ENCODE measurements around the gene GLI2.

Gene GLI2

DNA sequence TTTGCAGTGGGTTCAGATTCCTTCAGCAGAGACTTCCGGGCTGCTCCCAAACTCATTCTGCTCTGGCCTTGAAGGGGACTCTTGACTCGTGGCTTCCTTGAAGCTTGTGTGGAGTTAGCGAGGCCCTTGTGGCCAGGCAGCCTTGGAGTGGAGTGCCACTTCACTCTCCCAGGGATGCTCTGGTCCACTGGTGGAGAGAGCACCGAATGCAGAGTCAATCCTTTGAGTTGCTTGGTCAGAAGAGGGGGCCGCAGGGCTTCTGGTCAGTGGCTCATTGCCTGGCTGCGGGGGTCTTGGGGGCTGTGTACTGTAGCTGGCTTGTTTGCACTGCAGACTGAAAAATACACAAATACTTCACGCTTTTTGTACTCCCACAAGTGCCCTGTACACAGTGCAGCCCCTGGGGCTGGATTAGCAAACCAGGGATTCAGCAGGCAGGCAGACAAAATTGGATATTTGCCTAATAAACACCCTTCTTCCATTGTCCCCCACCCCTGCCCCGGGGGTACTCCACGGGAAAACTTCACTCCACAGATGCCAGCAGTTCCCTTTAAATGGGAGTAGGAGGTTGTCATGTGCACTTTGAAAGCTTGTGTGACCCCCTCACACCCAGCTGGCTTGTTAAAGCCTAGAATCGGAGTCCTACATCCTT, 3.2 kb downstream of the GLI2 start:
- no peak for DNase-seq

DNA sequence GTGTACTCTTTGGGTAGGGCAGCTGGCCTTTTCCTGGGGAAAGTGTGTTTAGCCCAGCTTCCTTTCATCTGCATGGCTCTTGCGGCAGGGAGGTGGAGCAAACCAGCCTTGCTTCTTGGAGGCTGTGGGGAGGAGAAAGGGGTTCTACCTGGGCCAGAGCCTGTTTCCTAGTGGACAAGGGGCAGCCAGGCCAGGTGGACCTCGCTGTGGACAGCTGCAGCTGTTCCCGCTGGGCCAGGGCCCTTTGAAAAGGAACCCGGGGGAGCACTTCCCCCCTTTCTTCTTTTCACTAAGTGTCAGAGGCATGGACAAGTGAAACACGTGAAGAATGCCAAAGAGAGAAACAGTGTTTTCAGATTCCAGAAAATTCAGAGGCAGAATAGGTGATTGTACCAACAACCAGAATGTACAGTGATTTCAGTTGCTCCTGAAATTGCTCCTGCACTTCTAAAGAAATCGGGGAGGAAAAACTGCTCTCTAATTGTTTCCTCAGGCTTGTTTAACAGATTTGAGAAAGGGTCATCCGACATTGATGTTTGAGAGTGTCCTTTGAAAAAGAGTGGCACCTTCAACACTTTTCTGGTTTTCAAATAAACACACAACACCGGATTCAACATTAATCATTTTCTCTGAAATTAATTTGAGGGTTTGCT, 3.9 kb downstream of the GLI2 start:
- no peak for DNase-seq

DNA sequence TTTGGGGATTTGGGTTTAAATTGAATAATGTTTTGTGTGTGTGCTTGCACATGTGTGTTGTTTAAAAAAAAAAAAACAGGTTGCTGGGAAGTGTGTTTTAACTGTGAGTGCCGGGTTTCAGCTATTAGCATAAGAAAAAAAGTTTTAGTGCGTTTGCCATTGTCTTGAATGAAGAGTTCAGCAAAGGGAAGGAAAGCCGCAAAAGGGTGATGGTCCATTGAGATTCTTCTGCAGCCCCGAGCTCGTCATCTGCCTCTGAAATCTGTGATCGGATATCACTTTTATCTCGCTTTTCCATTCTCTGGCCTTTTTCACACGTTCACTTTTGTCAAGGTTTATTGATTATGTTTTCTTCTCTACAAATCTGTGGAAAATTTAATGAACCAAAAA, 4.7 kb downstream of the GLI2 start:
- DNase-seq: no peak

DNA sequence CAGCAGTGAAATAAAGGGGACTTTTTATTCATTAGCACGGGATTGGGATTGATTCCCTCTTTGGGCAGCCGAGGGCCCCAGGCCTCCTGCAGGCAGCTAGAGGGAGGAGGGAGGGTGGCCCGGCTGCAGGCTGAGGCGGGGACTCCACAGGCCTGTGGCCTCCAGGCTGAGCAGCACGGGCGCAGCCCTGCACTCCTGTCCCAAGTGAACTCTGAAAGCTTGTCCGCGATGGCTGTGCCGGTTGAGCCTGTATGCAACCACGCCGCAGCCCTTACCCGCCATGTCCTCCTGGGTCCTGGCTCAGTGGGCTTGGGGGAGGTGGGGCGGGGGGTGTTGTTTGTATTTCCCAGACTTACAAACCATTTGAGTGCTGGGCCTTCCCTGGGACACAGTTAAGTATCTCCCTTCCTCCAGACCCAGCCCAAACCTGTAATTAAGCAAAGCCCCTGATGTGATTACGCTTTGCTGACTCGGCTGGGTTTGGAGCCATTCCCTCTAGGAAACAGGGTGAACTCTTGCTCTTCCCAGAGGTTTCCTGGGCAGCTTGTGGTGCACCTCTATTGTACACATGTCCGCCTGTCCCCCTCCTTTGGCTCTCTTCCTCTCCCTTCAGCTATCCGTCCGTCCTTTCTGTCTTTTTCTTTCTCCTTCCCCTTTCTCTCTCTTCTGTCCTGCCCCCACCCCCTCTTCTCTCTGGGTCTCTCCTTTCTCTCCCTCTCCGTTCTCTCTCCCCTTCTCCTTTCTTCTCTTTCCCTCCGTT, 5.3 kb downstream of the GLI2 start:
- no peak for DNase-seq

DNA sequence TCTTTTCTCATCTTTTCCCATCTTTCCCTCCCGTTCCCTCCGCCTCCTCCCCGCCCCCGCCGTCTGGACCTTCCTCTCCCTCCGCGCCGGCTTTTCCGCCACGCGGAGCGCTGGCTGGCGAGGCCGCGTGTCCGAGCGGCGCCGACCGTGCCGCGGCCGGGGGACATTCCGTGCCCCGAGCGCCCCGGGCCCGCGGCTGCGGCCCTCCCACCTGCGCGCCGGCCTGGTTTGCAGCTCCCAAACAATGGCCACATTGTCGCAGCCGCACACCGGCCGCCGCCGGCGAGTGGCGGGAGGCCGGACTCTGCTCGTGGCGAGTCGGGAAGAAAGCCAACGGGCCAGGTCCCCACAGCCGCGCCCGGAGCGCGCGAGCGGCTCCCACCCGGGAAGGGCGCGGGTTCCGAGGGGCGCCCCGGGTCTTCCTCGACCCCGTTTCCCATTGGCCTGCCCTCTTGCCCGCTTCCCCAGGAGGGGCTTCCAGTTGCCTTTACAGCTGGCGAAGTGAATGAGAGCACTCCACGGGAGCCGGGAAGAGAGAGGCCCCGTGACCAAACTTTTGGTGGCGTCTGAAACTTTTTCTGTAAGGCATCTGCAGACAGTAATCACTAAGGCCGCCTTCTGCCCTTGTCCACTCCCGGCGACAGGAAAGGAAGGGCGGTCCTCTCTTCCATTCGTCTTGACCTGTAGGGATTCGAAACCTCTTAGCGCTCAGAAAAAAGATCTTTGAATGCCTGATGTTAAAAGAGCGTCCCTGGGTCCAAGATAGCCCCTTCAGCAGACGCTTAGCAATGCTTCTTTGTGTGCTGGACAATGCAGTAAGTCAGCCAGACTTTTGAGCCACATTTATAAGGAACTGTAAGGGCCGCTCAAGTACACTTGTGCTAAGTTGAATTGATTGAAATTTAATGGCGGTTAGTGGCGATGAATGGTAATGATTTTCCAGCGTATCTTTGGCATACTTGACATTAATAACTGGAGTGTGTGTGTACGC, 6.2 kb downstream of the GLI2 start:
- DNase-seq: no peak

DNA sequence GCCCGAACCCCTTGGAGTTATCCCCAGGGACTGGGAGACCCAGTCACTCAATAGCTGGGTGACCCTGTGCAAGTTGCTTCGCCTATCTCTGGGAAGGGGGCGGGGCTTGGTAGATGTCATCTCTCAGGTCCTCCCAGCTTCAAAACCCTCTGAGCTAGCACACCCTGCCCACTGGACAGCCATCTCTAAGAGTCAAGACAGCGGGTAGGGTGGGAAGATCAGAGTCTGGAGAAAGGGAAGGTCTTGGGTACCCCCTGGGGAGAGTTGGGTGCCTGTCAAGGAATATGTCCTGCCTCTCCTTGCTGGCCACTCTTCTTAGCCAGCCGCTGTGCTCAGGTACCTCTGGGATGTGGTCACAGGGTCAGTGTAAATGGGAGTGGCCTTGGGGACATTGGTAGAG, 8.0 kb downstream of the GLI2 start:
- no peak for DNase-seq

DNA sequence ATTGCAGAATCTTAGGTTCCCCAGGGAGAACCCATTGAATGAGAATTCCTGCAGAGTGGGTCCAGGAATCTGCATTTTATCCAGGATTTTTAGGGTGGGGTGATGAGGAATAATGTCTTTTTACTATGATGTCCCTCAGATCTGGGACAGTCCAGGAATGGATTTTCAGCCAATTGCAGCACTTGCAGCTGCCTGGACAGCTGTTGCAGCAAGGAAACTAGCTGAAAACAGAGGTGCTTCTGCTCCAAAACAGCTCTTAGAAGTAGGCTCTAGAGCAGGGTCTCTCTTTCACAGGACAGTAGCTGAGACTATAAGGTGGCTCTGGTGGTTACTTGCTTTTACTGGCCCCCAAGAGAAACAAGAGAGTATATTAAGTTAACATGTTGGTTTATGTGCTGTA, 9.1 kb downstream of the GLI2 start:
- no peak for DNase-seq

DNA sequence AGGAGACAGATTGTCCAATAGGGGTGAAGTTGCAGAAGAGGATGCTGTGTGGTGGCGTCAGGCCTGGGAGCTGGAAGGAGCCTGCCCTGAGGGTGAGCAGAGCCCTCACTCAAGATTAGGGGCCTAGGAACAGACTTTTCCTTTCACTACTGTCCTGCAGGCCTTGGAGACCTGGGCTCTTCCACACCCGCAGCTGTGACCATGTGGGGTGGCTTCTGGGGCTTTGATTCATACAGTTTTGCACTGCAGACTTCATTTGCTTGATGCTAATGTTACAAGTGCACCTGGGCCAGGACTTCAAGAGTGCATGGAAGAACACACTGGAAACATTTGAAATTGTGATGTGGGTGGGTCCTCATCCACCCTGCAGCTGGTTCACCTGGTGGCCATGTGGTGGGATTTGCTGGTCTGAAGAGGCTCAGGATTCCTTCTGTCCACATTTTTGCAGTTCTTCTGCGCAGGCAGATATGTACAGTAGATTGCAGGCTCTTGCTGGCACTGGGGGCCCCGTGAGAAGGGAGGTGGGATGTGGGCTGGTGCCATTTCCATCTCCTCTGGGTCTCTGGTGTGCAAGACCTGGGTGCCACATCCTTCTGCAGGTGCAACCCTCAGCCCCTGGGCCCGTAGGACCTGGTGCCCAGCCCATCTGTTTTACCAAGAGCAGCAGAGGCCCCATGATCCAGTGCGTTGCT, 9.9 kb downstream of the GLI2 start:
- DNase-seq: no peak

DNA sequence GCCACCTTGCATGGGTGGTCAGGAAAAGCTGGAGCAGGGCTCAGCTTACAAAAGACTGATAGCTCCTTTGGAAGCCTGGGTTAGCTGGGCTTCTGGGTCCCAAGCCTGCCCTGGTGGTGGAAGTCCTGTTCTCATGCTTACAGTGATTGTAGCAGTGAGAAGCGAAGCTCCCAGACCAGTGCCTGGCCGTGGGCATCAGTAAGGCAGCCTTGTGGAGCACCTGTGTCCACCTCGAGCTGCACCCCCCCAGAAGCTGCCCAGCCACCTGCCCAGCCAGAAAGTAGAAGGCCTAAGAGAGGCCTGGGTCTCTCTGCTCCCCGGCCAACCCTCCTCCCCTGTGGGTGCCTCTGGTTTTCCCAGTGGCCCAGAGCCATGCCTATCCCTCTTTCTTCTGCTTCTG, 10.5 kb downstream of the GLI2 start:
- DNase-seq: no peak

DNA sequence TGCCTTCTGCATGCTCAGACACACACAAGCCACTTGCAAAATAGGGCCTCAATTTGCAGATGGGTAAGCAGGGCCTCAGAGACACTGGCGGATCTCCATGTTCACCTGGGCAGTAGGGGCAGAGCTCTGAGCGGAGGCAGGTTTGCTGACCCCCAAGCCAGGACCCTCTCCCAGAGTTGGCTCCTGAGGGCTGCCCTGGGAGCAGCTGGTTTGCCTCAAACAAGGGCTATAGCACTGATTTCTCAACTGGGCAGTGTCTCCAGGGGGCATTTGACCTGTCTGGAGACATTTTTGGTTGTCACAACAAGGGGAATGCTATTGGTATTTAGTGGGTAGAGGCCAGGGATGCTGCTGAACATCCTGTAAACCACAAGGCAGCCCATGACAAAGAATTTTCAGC, 11.6 kb downstream of the GLI2 start:
- DNase-seq: no peak

DNA sequence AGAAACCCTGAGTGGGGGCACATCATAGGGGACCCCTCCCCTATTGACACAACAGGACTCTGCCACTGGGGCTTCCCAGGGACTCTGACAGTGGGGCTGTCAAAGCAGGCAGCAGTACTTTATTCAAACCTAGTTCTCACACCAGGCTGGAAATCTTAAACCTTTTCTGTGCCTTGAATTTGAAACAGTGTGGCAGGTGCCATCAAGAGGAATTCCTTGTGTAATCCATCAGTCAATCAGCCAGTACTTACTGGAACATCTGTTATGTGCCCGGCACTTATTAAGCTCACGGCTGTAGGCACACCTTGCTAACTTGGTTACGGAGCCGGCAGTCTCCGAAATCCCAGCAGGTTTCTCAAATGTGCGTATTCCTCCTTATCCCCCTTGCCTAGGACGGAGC, 12.0 kb downstream of the GLI2 start:
- DNase-seq: no peak

DNA sequence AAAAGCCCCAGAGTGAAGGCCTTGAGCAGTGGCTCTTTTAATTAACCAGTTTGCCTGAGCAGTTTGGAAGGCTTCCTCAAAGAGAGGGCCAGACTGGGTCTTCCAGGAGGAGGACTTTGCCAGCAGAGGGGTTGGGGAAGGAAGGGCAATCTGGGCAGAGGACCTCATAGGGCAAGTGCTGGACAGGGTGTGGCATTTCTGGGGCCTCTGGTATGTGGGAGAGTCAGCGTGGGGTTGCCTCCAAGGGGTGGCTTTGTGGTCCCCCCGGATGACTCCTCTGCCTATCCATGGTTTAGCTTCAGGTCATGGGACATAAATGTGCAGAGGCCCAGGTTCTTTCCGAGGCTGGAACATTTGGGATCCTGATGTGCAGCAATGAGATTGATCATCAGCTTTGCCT, 12.6 kb downstream of the GLI2 start:
- DNase-seq: no peak

DNA sequence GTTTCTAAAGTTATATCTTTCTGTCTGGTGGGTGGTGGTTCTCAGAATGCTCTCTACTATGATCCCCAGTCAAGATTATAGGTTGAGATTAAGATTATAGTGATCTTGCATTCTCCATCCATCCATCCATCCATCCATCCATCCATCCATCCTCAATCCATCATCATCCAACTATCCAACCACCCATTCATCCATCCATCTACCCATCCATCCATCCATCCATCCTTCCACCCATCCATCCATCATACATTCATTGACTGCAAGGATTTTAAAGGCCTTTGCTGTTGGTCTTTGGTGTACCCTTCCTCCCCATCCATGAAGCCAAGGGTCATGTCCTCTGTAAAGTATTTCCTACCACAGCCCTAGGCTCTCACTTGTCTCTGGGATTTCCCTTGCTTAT, 13.1 kb downstream of the GLI2 start:
- no peak for DNase-seq

DNA sequence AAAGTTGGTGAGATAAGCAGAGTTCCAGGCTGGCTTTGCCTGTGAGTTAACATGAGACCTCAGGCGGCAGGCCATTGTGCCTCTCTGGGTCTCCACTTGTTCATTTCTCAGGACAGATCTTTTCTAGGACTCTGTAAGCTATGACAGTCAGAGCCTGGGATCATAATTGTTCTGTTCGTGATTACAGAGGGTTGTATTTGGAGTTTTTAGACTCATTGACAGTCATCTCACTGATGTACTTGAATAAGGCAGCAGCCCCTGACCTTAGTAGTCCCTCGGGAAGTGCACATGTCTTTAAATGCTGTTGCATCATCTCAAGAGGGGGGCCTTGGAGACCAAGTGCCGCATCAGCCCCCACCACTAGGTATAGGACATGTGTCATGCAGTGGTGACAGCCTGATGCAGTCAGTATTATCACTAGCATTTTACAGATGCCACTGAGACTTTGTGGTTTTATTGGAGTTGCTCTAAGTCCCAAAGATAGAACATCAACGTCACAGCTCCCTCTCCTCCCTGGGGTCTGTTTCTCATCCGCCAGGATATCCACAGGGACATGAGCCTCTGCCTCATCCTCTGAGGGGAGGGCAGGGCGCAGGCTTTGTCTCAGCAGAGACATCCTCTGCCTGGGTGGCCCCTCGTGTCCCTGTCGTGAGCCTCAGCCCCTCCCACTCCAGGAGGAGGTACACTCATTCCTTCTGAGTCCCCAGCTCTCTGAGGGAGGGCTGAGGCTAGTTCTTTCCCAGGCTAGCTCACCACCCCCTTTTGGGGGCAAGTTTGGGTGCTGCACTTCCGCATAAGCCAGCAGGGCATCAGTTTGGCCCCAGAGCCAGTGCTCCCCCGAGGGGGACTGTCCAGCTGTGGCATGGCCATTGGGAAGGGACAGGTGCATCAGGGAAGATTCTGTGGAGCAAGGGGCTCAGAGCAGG, 14.1 kb downstream of the GLI2 start:
- no peak for DNase-seq

DNA sequence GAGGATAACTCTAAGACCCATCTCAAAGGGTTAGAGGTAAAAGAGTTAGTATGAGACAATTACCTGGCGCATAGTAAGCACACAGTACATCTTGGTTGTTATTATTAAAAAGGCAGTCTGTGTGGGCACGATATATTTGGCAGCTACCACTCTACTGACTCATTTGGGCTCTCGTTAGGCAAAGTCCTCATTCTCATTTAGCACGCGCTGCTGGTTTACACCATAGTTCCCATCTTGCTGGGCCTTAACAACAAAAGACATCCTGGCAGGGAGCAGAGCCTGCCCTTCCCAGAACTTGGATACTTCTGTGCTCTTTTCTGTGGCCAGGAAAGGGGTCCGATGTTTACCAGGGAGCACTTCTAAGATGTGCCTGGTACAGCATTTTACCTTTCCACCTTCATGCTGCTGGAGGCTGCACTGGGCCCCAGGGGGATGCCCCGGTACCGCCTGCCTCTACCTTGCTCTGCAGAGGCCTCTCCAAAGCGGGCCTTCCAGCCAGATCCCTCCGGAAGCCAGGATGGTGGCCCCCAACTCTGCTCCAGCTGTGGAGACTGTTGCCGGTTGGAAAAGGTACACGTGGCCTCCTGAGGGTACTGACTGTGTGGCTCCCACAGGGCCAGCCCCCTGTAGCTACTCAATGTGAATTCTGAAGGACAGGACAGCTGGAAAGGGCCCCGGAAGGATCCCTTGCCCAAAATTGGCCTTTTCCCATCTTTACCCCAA, 15.0 kb downstream of the GLI2 start:
- no peak for DNase-seq

DNA sequence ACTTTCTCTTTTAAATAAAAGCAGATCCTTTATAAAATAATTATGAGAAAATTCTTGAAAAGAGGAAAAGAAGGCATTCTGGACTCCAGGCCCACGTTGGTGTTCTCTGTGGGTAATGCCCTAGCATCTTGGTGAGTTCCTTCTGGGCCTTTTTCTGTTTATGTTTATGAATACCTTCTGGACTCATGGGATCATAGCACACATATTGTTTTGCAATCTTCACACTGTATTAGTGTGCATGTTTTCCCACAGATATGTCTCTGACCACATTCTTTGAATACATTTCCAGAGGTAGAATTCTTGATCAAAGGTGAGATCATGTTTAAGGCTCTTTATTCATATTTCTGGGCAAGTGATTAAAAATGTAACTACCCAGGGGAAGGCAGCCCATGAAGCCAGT, 15.9 kb downstream of the GLI2 start:
- DNase-seq: no peak

DNA sequence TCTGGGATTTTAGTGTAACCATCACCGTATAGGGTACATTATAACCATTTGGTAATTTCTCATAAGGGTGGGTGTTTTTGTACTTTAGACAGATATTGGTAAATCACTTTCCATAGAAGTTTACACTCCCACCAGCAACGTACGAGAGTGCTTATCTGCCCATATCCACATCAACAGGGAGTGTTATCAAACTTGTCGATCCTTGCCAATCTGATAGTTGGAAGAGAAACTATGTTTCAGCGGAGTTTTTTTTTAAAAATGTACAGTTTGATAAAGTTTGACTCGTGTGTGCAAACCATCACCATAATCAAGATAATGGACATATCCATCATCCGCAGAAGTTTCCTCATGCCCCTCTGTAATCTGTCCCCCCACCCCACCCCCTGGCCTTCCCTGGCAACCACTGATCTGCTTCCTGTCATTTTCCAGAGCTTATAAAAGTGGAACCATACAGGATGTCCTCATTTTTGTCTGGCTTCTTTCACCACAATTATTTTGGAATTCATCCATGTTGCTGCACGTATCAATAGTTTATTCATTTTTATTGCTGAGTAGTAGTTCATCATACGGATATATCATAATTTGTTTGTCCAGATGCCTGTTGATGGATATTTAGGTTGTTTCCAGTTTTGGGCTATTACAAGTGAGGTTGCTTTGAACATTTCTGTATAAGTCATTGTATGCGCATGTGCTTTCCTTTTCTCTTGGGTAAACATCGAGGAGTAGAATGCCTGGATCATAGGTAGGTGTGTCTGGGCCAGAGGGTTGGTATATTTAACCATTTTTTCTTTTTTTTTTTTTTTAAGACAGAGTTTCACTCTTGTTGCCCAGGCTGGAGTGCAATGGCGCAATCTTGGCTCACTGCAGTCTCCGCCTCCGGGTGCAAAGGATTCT, 18.6 kb downstream of the GLI2 start:
- no peak for DNase-seq

DNA sequence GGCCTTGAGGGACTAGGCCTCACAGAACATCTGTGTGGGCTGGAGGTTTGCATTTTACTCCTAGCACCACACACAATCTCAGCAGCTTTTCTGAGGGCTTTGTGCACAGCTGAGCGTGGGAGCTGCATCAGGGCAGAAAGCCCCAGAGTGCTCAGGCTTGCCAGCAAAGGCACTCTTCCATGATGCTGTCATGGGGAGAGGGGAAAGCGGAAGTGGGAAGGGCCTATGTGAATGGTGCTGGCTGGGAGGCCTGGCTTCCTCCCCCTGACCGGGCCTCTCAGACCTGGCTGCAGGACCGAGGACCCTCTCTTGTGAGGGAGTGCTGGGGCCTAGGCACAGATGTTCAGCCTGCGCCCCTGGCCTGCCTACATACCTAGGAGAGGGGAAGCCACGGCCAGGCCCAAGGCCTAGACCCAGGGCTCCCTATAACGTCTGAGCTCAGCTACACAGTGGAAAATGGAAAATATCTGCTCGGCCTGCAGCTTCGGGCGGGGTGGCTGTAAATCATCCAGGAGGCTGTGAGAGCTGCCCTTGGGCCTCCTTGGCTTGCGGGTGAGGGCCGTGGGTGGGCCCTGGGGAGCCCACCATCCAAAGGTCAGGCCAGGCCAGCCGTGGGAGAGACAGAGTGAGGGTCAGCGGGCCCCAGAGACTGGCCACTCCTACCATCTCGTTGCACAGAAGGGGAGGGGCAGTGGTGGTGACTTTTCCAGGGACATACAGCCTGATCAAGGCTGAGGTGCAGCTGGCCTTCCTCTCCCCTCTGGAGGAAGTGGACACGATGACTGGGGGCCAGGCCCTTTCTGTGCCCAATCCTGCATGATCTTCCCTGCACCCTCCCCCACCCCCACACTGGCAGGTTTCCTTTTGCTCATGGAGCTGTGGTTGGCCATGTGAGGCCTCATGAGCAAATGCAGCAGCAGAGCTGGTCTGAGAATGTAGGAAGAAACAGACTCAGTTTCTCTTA, 22.8 kb downstream of the GLI2 start:
- no peak for DNase-seq

All from CD4-positive, alpha-beta T cell treated with Interleukin-15 for 1 hour (primary cell).